GM19438 (cell line): Measurements from ENCODE around the gene MTR.

Experiments
- ATAC-seq: cut with Tn5 transposase; IDR thresholded peaks from one replicate; pipeline ENCODE4 v1.9.1; 2021; ENCODE audit warnings: low read depth; ENCODE audit not compliant: unreplicated experiment

The MTR gene

DNA sequence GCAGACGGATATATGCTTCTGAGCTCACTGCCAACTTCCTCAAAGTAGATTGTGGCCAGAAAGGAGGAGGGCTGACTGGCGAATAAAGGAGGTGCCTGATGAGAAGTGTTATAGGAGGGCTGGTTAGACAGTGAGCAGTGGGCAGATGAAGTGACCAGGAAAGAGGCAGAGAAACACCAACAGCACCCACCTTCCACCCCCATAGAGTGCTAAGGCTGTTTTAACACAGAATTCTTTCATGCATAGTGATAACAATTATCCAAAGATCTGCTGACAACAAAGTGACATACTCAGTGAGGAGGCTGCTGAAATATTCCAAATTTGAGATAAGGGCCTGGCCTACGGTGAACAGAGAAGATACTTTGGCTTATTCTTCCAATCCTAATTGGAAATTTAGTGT, 21.2 kb upstream of the MTR start:
- no peak for ATAC-seq

DNA sequence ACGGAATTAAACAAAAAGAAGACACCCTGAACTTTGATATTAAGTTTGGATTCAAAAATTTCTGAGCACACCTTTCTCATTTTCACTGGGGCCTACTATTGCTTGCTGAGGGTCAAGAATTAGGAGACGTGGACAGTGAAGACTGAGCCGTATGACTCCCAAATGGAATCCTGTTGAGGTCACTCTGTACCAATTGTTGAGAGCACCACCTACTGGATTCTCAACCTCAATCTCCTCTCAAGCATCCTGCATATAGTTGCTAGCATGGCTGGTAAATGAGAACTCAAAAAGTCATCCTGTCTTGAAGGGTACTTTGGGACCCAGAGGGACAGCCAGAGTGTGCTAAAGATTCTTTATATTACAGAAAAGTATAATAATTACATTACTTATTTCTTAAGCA, 20.2 kb upstream of the MTR start:
- ATAC-seq = no peak

DNA sequence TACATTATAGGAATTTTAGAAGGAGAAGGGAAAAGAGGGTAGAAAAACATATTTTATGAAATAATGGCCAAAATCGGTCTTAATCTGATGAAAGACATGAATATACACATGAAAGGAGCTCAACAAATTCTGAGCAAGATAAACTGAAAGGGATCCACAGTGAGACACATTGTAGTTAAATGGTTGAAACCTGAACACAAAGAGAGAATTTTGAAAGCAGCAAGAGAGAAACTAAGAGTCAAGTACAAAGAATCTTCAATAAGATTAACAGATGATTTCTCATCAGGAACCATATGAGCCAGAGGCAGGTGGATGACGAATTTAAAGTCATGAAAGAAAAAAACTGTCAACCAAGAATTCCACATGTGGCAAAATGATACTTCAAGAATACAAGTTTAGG, 15.8 kb upstream of the MTR start:
- ATAC-seq = no peak

GRCh38 chr1:236785477-236785876, 9.6 kb upstream of the MTR start:
- ATAC-seq = no peak

DNA sequence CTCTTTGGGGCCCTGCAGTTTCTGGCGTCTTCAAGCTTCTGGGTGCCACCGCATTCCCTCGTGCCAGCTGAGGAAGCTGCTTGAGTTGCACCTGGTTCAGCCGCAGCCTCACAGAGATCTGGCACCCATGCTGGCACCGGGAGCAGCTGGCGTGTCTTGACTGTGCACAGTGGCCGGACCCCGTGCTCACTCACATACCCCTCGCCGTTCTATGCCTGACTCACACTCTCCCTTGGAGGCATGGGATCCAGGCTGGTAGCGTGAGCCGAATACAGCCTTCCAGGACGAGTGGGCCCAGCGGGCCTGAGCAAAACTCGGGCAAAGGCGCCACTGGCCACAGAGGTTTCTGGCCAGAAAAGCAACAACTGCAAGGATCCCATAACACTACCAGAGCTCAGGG, 8.6 kb upstream of the MTR start:
- ATAC-seq = no peak

DNA sequence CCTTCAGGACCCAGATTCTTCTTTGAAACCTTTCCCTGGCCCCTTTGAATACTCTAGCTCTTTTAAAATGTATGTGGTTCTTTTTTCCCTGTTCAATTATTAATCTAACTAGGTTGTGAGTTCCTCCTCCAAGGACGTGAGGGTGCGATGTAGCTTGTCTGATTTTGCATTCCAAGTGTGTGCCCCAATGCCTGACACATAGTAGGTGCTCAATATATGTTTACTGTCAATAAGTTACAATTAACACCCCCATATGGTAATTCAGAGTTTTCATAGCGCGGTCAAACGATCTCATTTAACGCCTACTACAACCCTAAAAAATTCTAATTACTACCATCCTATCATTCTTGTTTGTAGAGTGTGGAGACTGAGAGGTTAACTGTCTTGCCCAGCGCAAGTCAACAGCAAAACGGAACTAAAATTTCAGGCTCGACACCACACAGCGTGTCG, 482 bp upstream of the MTR start:
- ATAC-seq = no peak

- peak; percentile 39 for ATAC-seq
Measured at GRCh38 chr1:236795757-236796667, 920 bp downstream of the MTR start.

GRCh38 chr1:236799001-236799400, 3.9 kb downstream of the MTR start:
- ATAC-seq = no peak

DNA sequence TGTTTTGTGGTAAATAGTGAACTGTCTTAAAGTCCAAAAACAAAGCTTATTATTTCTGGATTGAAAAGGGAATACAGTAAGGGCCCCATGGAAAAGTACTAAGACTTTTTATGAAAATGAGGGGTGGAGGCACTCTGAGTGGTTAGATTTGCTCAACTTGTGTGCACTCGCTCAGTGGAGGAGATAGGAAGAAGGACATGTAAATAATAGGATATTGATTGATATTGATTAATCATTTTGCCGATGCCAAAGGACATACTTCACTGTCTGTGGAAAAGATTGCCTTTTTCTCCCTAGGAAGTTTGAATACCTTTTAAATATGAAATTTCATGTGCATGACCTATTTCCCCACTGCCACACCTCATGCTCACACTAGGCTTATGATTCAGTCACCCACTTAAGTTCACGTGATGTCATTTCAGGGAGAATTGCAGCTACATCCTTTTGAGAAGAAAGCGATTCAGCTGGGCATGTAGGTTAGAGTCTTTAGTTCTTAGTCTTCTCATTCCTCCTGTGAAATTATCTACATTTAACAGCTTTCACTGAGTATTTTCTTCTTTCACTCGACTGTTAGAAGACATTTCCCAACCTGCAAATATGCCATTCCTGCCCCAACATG, 5.0 kb downstream of the MTR start:
- ATAC-seq = no peak

DNA sequence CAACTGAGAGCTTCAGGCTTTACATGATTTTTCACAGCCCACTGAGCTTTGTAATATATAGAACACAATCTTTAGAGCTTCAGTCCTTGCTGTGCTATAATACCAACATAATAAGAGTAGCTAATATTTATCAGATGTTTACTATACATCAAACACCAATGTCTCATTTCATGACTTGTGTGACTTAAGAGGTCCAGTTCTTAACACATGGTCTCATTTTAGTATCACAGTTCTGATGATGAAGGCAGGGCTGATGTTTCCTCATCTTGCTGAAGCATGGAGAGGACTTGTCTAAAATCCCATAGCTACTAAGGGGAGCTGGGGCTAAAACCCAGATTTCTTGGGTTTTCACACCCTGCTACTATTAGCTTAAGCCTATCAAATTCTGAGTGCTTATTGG, 5.5 kb downstream of the MTR start:
- no peak for ATAC-seq

- no peak for ATAC-seq
Measured at GRCh38 chr1:236802264-236802663, 7.2 kb downstream of the MTR start.

DNA sequence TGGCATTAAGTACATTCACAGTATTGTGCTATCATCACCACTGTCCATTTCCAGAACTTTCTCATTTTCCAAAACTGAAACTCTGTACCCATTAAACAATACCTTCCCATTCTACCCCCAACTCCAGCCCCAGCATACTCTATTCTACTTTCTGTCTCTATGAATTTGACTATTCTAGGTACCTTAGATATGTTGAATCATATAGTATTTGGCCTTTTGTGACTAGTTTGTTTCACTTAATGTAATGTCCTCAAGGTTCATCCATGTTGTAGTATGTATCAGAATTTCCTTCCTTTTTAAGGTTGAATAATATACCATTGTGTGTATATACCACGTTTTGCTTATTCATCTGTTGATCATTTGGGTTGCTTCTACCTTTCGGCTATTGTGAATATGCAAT, 11.5 kb downstream of the MTR start:
- no peak for ATAC-seq

DNA sequence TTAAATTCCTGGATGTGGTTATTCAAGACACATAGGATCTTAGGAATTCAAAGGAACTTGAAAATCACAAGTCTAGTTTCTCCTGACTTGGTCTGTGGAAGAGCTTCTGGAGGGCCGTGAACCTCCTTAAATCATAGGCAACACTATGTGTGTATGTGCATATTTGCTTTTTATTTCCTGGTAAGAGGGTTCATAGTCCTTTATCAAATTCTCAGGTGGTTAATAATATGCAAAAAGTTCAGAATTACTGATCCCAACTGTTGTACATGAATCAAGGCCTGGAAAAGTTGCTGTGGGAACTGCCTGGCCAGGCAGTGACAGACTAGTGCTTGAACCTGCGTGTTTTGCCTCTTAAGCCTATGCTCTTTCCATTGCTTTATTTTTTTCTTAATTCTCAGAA, 12.9 kb downstream of the MTR start:
- ATAC-seq = no peak

GRCh38 chr1:236808564-236809130, 13.6 kb downstream of the MTR start:
- no peak for ATAC-seq

DNA sequence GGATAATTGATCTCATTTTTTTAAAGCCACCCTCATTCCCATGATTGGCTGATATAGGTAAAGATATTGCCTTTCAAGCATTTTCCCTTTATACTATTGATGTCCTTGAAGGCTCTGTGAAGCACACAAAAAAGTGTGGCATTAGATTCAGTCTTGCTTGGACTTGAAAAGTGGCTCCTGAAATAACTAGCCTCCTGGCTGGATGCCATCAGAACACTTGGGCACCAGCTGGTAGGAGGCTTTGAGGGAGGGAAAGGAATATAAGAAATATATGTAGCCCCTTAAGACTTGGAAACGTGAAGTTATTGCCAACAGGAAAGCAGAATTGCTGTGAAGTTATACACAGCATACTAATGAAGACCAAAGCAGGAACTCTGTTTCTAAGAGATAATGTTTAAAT, 14.1 kb downstream of the MTR start:
- no peak for ATAC-seq

DNA sequence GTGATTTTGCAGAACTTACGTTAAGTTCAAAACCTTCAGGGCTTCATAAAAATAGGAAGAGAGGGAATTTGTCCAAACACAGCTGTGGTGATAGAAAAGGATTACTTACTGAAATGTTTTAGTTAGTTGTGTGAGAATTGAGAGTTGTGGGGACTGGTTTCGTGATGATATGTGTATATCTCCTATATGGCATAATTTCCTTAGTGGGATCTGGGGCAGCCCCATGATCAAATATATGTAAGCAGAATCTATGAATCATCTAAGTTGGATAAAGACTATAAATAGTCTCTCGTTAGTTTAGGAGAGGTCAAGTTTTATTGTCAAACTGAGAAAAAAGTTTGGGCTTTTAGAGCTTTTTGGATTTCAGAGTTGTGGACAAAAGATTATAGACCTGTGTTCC, 14.9 kb downstream of the MTR start:
- no peak for ATAC-seq

GRCh38 chr1:236812334-236813030, 17.4 kb downstream of the MTR start:
- ATAC-seq = no peak

DNA sequence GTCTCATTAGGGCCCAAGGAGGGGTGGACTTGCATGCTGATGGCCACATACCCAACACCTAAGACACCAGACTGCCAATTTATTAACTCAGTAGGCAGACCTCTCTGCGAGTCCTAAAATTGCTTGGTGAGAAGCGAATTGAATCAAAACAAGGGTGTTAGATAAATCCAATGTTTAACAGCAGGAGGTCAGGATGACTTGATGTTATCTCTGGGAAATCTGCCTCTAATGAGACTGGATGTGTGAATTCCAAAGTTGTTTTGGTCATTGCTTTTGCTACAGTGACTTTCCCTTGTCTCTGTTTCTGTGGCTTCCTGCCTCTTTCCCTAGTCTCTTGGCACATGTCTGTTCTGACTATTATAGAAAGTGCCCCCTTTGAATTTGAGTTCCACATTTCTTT, 20.8 kb downstream of the MTR start:
- no peak for ATAC-seq

DNA sequence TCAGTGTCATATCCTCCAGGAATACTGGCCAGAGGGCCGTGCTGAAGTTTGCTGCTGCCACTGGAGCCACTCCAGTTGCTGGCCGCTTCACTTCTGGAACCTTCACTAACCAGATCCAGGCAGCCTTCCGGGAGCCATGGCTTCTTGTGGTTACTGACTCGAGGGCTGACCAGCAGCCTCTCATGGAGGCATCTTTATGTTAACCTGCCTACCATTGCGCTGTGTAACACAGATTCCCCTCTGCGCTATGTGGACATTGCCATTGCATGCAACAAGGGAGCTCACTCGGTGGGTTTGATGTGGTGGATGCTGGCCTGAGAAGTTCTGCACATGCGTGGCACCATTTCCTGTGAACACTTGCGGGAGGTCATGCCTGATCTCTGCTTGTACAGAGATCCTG, 24.8 kb downstream of the MTR start:
- ATAC-seq = no peak

DNA sequence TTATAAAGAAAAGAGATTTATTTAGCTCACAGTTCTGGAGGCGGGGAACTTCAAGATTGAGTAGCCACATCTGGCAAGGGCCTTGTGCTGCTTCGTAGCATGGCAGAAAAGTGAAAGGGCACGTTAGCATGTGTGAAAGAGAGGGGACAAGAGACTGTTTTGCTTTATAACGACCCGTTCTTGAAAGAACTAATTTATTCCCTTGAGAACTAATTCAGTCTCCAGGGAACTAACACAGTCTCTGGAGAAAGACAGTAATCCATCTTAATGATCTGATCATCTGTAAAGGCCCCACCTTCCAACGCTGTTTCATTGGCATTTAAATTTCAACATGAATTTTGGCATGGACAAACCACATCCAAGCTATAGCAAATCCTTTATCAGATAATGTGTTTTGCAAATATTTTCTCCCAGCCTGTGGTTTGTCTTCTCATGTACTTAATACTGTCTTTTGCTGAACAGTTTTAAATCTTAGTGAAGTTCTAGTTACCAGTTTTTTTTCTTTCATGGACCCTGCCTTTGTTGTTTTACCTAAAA, 26.1 kb downstream of the MTR start:
- ATAC-seq = no peak

GRCh38 chr1:236823559-236823958, 28.5 kb downstream of the MTR start:
- no peak for ATAC-seq
